Esophagus (tissue), 2 donors: ENCODE results near the gene SLC7A6. TPM values are rescaled to one million over a fixed set of nuclear protein-coding genes. Genes with fewer than 3 reads are reported as not detected.

Experiments used
- H3K27ac ChIP-seq, 2 donors: one replicate each; pipeline ENCODE4 v1.5.1; 2013; ENCODE audit warnings: low read depth in 2 of 2, mild to moderate bottlenecking in 2 of 2, inconsistent platforms in 1 of 2, low read length in 1 of 2, moderate library complexity in 1 of 2
- H3K27me3 ChIP-seq, 2 donors: one replicate each; pipeline ENCODE4 v1.6.1; 2013; ENCODE audit warnings: low read length in 2 of 2, control low read depth in 1 of 2, mild to moderate bottlenecking in 1 of 2; ENCODE audit not compliant: insufficient read depth in 2 of 2, control insufficient read depth in 1 of 2
- H3K36me3 ChIP-seq, 2 donors: one replicate each; pipeline ENCODE4 v1.6.1; 2013; ENCODE audit warnings: low read length in 1 of 2; ENCODE audit not compliant: control insufficient read depth in 2 of 2, insufficient read depth in 2 of 2
- H3K4me1 ChIP-seq, 2 donors: one replicate each; pipeline ENCODE4 v1.6.1; 2013; ENCODE audit warnings: low read length in 1 of 2; ENCODE audit not compliant: control insufficient read depth in 2 of 2, insufficient read depth in 2 of 2
- H3K4me3 ChIP-seq, 2 donors: one replicate each; pipeline ENCODE4 v1.5.1; 2013; ENCODE audit warnings: low read length in 2 of 2, mild to moderate bottlenecking in 2 of 2, low read depth in 1 of 2, moderate library complexity in 1 of 2
- H3K9me3 ChIP-seq, 2 donors: one replicate each; pipeline ENCODE4 v1.6.1; 2013; ENCODE audit warnings: mild to moderate bottlenecking in 2 of 2, low read depth in 1 of 2, low read length in 1 of 2, moderate library complexity in 1 of 2; ENCODE audit not compliant: control insufficient read depth in 2 of 2, insufficient read depth in 1 of 2
- WGBS, 2 donors: extraction: QIAGEN DNeasy Blood & Tissue Kit; methylation state at CpG; one replicate each; pipeline ENCODE4 v1.1.7; 2013; 5-methylcytosine and 5-hydroxymethylcytosine counted together
- polyA plus RNA-seq, 2 donors: library from polyadenylated mRNA; stranded (reverse); fragments of 200-250 nt; gene quantifications; one replicate each; pipeline ENCODE4 v1.2.3, GENCODE V29; 2013
- donor health status: healthy with polysubstance abuse.
- donor health status: Bipolar disorder and iron deficiency.

The SLC7A6 gene
- polyA plus RNA-seq, 2 donors: 4.1 to 4.2 TPM

- Histone ChIP-seq H3K9me3 (no peaks in the 10 kb centered on the region), H3K4me1 (no peaks in the 10 kb centered on the region), H3K27ac (no peak overlapping the region), H3K4me3 (no peak overlapping the region), H3K27me3 (no peaks in the 10 kb centered on the region), H3K36me3 (peaks cover 12 to 34% of the 10 kb centered on the region in 2 donors)
- WGBS, 2 donors: 67 to 71% methylated on average over 2 of the region's 2 CpGs
These were observed 36.3 kb upstream of the SLC7A6 start for GRCh38 chr16:68227850-68228553.

- peaks cover 12 to 34% of the 10 kb centered on the region in 2 donors for H3K36me3 ChIP-seq
- no peak overlapping the region for H3K4me3 ChIP-seq
- no peaks in the 10 kb centered on the region for H3K9me3 ChIP-seq
- no peaks in the 10 kb centered on the region for H3K4me1 ChIP-seq
- 73 to 84% methylated on average over 3 of the region's 3 CpGs for WGBS, 2 donors
- H3K27ac ChIP-seq: no peak overlapping the region
- H3K27me3 ChIP-seq: no peaks in the 10 kb centered on the region
These were observed 35.7 kb upstream of the SLC7A6 start for GRCh38 chr16:68228652-68229051.

- Histone ChIP-seq H3K27ac (no peak overlapping the region), H3K4me1 (no peaks in the 10 kb centered on the region), H3K4me3 (no peak overlapping the region), H3K36me3 (peaks cover 15 to 34% of the 10 kb centered on the region in 2 donors), H3K27me3 (no peaks in the 10 kb centered on the region), H3K9me3 (no peaks in the 10 kb centered on the region)
- 61 to 68% methylated on average over 4 of the region's 4 CpGs for WGBS, 2 donors
These were observed 34.7 kb upstream of the SLC7A6 start for GRCh38 chr16:68229431-68230175.

DNA sequence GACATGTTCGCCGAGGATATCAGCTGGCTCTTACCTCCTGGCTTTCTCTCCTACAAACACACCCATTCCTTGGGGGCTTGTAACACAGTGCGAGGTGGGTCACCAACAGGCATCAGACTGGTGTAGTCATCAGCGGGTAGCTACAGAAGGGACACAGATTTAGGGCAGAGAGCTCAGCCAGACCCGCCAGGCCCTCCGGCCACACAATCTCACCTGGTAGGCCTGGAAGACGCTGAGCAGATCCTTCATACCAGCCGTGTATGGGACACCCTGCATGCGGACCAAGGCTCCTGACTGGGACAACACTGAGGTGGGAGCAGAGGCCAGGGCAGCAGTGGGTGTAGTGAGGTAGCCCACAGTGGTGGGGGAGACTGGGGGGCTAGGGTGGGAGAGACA, 34.2 kb upstream of the SLC7A6 start:
- no peaks in the 10 kb centered on the region for H3K27me3 ChIP-seq
- no peaks in the 10 kb centered on the region for H3K9me3 ChIP-seq
- no peak overlapping the region for H3K4me3 ChIP-seq
- 92 to 93% methylated on average over 9 of the region's 9 CpGs for WGBS, 2 donors
- H3K4me1 ChIP-seq: no peaks in the 10 kb centered on the region
- H3K36me3 ChIP-seq: peaks cover 15 to 34% of the 10 kb centered on the region in 2 donors
- H3K27ac ChIP-seq: no peak overlapping the region

- Histone ChIP-seq H3K36me3 (peaks cover 15 to 34% of the 10 kb centered on the region in 2 donors), H3K27me3 (no peaks in the 10 kb centered on the region), H3K4me1 (no peaks in the 10 kb centered on the region), H3K4me3 (no peak overlapping the region), H3K27ac (no peak overlapping the region), H3K9me3 (no peaks in the 10 kb centered on the region)
- WGBS, 2 donors: 89 to 95% methylated on average over 12 of the region's 12 CpGs
These were observed 33.4 kb upstream of the SLC7A6 start for GRCh38 chr16:68230956-68231355.

- Histone ChIP-seq H3K27ac (no peak overlapping the region), H3K36me3 (peaks cover 15 to 34% of the 10 kb centered on the region in 2 donors)
These were observed 32.8 kb upstream of the SLC7A6 start for GRCh38 chr16:68231384-68232136.

GRCh38 chr16:68232335-68232734, 32.0 kb upstream of the SLC7A6 start:
- no peak overlapping the region for H3K4me3 ChIP-seq
- H3K27me3 ChIP-seq: no peaks in the 10 kb centered on the region
- H3K36me3 ChIP-seq: peaks cover 14 to 33% of the 10 kb centered on the region in 2 donors
- H3K27ac ChIP-seq: no peak overlapping the region
- peaks cover 0 to 3% of the 10 kb centered on the region in 2 donors for H3K4me1 ChIP-seq
- H3K9me3 ChIP-seq: no peaks in the 10 kb centered on the region
- WGBS, 2 donors: 73% methylated on average over 16 of the region's 16 CpGs

More at GRCh38 chr16:68231384-68232136, 32.8 kb upstream of the SLC7A6 start:
- peaks cover 0 to under 1% of the 10 kb centered on the region in 2 donors for H3K4me1 ChIP-seq
- H3K27me3 ChIP-seq: no peaks in the 10 kb centered on the region
- no peaks in the 10 kb centered on the region for H3K9me3 ChIP-seq
- H3K4me3 ChIP-seq: no peak overlapping the region
- WGBS, 2 donors: 86 to 88% methylated on average over 26 of the region's 26 CpGs

DNA sequence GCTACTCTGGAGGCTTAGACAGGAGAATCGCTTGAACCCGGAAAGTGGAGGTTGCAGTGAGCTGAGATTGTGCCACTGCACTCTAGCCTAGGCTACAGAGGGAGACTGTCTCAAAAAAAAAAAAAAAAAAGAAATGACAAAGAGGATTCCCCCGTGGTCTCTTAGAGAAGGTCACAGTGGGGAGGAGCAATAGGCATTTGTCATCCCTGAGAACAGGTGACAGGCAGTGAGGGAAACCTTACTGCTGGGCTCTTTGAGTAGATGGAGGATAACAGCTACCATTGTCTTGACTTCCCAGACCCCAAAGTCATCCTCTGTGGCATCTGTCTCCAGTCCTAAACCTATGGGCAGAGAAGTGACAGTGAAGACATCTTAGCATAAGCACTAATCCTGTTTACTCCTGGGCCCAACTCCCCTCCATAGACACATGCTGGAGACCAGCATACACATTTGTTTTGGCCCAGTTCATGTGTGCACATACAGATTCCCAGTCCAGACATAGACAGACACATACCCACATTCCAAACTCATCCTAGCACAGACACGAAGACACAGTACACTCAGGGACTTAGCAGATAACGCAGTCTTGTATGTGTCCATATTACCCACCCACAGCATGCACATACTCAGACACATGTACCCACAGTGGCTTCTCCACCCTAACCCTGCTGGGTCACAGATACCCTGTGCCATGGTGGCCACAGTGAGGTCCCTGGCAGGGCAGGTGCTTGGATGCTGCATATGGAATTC, 31.1 kb upstream of the SLC7A6 start:
- Histone ChIP-seq H3K4me3 (peak overlapping the region; percentile 47 to 61), H3K27ac (peak overlapping the region; percentile 58 to 91), H3K27me3 (no peaks in the 10 kb centered on the region), H3K36me3 (peaks cover 8 to 32% of the 10 kb centered on the region in 2 donors), H3K4me1 (peaks cover 0 to 6% of the 10 kb centered on the region in 2 donors), H3K9me3 (no peaks in the 10 kb centered on the region)
- 72 to 73% methylated on average over 5 of the region's 5 CpGs for WGBS, 2 donors

- H3K36me3 ChIP-seq: peaks cover 8 to 30% of the 10 kb centered on the region in 2 donors
- no peaks in the 10 kb centered on the region for H3K9me3 ChIP-seq
- H3K27me3 ChIP-seq: no peaks in the 10 kb centered on the region
- H3K4me3 ChIP-seq: peak overlapping the region; percentile 47 to 61
- 49% methylated on average over 8 of the region's 8 CpGs for WGBS, 2 donors
- peak overlapping the region; percentile 58 to 91 for H3K27ac ChIP-seq
- H3K4me1 ChIP-seq: peaks cover 0 to 6% of the 10 kb centered on the region in 2 donors
These were observed 30.5 kb upstream of the SLC7A6 start for GRCh38 chr16:68233835-68234187.
